Non-pigmented ciliary epithelial cell (primary cell): ENCODE data around the gene CCER1.
"Not testable (repeated sequence)": the region's sequence is repeated elsewhere in the genome, so short reads cannot be mapped to it uniquely, and the experiment has no call there.

Experiments used
- DNase-seq: peaks from one replicate; pipeline ENCODE4 v3.0.0-alpha.2; 2010; ENCODE audit warnings: low read depth

The CCER1 gene, protein sequence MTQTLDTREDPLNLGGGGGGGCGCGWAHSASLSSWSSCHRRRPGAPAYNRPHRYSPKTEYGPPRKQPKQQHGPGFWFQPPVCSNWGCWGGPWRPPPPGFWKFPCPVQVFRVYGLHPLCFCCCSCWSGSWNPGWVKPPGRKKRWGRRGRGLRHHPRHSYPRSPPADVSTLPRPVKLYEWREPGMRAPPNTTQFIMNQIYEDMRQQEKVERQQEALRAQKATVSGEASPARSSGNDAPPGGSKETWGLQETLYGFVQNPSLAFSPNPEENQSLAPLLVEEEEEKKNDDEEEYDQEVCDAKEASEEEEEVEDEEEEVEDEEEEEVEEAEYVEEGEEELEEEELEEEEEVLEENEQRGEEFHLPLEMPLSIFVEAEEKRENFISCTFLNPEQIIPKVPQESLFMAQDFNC

DNA sequence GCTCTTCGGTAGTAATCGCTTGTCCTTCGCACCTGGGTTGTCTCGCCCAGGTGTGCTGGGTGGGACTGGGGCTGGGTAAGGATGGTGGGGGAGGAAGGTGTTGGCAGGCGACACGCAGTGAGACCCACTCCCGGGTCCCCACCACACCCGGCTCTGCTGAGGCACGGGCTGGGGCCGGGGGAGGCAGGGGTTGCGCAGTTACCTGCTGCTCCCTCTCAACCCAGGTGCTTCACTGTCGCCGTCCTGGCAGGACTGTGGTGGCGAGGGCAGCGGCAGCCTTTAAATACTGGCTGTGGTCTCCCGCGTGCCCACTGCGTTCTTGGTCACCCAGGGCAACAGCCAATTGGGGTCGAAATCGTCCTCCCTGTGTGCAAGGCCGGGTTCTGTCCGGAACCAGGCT lies at the start of gene CCER1:
TSS of gene CCER1 (minus strand) at position 256 of the 400 bp plus-strand sequence. CDS start 434 bp downstream, outside the sequence.
- no peak for DNase-seq

DNA sequence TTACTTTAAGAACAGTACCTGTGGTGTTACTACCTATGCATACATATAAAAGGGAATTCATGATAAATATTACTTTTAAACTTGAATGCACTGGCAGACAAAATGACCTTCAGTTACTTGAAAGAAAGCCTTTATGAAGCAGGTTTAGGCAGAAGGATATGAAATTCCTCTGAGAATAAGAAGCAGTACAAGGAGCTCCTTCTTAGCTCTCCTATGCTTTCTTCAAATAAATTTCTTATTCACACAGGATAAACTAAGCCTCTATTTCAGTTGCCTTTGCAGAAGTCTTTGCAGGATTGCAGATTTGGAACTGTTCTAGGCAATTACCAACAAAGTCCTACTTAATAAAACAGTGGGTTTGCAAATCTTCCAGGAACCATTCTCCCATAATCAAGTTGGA lies 48.8 kb upstream of the CCER1 start:
- DNase-seq = no peak

DNA sequence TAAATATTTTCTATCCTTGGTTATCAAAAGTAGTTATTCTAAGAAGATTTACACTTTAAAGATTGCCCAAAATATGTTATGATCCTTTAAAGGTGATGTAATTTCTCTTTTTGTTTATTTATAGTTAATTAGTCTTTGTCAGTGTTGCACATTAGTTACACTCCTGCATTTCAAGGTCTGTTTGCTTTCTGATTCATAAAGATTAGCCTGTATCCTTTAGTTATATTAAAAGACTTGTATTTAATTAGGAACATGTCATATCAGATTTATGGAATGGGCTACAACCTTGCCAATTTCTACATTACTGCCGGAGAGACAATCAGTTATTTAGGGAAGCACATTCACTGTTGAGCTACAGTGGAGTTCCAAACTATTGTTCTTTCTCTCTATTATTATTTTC lies 46.3 kb upstream of the CCER1 start:
- no peak for DNase-seq

DNA sequence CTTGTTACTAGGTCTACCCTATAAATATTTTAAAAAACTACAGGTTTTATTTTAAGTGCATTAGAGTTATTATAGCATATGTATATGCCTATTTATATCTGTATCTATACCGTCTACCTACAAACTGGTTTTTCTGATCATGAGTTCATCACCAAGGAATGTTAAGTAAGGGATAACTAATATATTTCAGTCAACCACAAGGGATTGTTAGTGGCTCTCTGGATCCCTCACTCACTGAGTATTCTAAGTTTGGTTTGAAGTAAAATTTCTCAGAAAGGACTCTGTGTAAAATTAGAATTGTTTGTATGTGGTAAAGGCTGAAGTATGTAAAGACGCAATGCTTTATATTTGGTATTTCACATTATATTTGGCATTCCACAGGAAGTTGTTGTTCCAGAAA lies 45.0 kb upstream of the CCER1 start:
- DNase-seq = peak; percentile 63

DNA sequence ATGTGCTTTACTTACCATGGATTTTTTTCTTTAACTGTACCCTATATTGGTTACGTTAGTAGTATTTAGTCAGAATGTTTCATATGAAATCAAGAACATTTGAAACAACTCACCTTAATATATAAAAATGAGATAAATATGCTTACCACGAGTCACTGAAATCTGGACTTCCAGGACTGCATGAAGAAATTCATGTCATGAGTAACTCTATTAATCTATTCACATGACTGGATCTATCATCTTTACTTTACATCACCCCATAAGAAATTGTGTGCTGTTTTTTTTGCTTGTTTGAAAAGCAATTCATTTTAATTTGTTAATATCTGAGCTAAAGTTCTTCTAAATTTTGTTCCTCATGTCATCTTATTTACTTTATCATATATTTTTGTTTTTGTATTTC lies 44.6 kb upstream of the CCER1 start:
- DNase-seq = peak; percentile 41

DNA sequence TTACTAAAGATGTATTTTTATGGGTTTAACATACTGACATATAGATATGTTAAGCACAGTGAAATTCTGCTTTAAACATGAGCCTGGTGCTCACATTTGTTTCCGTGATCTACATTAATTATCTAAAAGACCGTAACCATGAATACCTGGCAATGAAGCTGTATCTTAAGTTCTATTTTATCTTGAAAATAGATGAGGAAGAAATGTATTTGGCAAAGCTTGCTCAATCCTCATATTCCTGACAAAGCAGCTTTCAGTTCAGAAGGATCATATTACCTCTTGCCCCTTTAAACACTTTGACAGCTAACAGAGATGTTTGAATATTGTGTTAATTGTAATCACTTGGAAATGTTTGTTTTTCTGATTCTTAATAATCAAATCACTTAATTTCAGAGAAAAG lies 40.0 kb upstream of the CCER1 start:
- no peak for DNase-seq

DNA sequence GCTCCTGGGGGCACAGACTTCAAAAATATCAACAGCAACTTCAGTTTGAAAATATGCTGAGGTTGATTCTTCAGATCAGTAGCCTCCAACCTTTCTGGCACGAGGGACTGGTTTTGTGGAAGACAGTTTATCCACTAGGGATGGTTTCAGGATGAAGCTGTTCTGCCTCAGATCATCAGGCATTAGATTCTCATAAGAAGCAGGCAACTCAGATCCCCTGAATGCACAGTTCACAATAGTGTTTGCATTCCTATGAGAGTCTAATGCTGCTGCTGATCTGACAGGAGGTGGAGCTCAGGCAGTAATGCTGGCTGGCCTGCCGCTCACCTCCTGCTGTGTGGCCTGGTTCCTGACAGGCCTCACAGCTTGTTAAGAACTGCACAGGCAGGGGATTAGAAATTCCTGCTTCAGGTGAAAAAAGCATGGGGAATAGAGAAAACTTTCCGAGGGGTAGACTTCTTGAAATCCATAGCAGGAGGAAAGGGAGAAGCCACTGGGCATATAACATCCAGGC lies 37.0 kb upstream of the CCER1 start:
- no peak for DNase-seq

DNA sequence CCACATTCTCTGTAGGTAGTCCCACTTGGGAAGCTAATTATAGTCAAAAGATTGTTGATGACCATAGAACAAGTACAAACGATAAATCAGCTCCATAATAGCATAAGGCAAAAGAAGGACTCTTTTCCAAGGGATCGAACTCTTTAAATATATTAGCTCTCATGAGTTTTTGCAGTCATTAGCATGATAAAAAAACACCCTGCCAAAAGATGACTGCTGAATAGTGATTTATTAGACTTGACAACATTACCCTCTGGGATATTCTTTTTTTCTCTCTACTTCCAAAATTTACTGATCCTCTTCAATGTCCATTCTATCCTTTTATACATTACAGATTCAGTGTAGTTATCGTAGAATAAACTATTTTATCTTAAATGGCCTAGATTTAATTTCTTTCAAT lies 35.6 kb upstream of the CCER1 start:
- no peak for DNase-seq

DNA sequence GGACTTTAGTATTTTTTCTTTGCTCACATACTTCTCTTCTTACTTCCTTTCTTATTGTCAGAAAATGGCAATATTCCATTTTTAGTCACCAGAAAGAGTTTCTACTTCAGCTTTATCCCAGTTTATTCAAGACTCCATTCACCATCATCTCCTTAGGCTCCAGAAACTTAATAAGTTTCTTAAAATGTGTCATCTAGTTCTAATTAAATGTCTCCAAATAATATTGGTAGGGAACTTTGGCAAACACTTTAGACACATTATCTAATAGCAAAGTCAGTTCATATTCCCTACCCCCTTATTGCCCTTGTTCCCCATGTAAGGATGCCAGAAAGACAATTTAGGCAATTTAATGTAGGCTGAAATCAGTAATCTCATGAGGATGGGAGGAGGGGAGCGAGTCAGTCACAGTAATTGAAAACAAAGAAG lies 34.7 kb upstream of the CCER1 start:
- DNase-seq = no peak

DNA sequence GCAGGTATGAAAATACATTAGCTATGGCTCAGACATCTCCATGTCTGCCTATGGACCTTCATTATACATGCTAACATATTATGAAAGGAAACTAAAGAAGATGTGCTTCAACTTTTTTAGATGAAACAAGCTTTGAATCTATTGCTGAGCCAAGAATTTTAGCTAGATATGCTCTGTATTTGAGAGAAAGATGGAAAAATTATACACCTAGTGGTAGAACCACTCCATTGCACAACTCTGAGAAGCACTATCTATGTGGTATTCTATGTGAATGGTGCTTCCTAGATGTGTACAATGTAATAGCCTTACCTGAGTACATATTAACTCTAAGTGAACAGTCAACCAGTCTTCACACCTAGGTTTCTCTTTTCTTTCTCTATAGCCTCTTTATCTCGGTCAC lies 32.5 kb upstream of the CCER1 start:
- DNase-seq = no peak

DNA sequence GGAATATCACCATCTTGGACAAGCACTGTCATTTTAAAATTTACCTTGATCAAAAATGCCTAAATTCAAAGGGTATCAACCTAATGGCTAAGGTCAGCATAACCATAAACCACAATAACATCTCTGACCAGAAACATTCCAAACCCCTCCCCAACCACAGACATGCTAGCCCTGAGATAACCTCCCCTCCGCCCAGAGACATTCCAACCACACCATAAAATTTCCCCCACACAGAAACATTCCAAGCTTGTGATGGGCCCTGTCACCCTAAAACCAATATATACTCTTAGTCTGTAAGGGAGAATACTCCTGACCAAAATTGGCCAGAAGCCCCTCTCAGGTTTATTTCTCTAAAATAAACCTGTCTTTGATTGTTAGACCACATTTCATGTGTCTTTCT lies 32.1 kb upstream of the CCER1 start:
- no peak for DNase-seq

DNA sequence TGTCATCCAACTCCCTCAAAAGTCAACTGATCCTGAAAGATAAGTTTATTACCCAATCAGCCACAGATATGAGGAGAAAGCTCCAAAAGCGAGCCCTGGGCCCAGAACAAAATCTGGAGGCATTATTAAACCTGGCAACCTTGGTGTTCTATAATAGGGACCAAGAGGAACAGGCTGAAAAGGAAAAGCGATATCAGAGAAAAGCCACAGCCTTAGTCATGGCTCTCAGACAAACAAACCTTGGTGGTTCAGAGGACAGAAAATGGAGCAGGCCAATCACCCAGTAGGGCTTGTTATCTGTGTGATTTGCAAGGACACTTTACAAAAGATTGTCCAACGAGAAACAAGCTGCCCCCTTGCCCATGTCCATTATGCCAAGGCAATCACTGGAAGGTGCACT lies 30.4 kb upstream of the CCER1 start:
- DNase-seq = not testable (repeated sequence)

DNA sequence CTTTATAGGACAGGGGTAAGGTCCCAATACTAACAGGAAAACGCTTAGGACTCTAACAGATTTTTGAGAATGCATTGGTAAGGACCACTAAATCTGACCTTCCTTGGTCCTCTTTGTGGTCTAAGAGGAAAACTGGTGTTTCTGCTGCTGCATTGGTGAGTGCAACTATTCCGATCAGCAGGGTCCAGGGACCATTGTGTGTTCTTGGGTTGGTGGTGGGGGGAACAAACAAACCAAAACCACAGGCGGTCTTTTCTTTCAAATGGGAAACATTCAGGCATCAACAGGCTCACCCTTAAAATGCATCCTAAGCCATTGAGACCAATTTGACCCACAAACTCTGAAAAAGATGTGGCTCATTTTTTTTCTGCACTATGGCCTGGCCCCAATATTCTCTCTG lies 29.1 kb upstream of the CCER1 start:
- DNase-seq = no peak

DNA sequence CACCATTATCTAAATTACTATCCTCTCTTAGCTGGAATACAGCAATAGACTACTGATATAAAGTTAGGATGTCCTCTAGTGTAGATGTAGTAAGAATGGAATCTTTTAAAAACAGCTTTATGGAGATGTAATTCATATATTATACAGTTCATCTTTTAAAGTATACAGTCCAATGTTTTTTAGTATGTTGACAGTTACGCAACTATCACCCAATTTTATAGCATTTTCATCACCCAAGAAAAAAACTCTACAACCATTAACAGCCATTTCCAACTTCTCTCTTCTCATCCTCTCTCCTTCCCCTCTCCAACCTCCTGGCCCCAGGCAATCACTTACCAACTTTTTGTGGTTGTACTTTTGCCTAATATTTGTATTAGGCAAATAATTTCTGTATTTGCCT lies 27.2 kb upstream of the CCER1 start:
- DNase-seq = no peak

DNA sequence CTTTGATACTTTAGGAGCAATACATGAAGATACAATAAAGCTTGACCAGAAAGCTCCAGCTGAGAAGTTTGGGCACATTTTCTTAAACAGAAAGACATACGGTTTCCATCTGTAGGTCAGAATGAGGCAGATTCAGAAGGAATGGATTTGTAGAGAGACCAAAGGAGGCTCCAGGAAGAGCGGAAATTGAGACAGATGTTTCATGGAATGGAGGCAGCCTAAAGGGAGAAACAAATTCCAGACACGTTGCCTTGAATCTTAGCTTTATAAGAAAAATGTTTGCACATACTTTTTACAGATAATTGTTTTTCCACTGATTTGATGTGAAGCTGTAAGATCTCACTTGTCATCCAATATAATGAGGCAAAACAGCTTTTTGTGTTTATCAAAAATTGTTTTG lies 25.0 kb upstream of the CCER1 start:
- no peak for DNase-seq

DNA sequence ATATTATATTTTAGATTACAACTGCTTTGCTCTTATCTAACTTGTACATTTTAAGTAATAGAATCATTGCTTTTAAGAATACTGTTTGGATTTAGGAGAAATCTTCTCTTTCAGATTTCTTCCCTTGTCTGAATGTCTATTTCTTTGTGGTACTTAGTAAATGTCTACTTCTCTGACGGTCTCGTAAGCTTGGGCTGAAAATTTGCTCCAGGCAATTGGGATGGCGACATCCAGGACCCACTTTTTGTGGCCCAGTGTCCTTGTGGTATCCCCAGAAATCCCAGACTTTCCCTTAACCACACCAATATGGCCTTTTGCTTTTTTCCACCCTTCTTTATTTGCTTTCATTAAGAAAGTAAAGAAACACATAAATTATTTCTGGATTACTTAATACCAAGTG lies 24.0 kb upstream of the CCER1 start:
- DNase-seq = no peak

DNA sequence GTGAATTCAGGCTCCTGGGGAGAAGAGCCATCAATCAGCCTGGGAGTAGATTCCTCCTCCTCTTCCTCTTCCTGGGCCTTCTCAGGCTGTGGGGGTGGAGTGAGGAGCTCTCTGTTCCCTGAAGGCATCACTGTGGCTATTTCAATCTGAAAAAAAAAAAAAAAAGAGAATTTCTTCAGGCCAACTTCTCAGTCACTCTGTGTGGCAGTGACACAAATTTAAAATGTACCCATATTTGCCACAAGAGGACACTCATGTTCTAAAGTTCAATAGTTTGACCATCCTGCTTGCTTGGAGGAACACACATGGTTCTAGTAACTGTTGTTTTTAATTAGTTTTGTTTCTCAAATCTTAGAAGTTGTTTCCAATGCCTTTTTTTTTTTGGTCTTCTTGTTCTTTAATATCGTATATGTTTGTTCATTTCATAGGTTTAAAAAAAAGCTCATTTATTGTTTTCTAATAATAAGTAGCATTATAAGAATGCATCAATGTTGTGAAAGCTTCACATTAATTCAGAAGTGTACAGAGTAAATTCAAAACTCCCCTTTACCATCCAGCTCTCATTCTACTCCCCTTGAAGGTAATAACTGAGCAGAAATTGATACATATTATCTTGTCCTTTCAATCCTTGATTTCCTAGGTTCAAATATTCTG lies 23.3 kb upstream of the CCER1 start:
- DNase-seq = peak; percentile 44

DNA sequence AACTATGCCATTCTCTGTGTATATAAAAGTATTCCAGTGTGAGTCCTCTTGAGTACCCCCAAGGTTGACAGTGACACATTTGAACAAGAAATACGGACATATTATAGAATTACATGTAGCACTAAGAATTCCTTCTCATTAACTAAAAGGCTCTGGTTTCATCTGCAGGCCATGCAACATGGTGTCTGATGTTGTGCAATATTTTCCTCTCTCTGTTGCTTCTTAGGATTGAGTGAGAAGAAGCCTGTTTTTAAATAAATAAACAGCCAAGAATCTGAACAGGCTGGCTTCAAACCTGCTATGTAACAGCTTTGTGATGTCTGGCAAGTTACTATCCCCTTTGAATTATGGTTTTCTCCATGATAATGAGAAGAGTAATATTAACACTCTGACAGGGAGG lies 22.2 kb upstream of the CCER1 start:
- DNase-seq = no peak

DNA sequence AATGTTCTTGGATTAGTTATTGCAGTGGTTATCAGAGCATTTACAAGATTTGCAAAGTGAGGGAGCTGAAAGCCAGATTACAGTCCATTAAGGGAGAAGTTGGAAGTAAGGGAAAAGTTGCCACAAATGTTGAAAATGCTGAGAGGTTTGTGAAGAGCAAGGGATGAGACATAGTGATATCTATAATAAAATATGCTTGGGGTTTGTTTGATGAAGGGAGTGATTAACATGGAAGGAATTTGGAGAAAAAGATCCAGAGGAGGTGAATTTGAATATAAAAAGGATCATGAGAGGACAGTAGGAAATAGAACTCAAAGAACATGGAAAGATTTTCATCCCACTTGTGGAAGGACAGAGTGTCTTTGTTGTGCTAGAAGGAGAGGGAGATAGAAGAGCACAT lies 19.3 kb upstream of the CCER1 start:
- DNase-seq = peak; percentile 38

DNA sequence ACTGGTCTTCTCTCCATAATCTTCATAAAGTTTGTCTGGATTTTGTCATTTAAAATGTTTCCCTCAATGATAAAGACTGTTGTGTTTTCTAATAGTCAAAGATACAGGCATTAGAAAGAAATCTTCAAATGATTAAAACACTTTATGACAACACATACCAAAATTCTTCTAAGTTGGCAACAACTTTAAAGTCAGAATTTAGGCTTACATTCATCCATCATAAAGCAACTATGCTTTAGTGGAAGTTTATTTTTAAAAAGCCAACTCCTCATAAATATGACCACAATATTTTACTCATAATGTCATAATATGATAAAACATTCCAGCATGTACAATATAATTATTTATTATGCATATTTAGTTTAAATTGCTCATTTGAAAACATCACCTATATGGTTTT lies 17.2 kb upstream of the CCER1 start:
- DNase-seq = no peak

DNA sequence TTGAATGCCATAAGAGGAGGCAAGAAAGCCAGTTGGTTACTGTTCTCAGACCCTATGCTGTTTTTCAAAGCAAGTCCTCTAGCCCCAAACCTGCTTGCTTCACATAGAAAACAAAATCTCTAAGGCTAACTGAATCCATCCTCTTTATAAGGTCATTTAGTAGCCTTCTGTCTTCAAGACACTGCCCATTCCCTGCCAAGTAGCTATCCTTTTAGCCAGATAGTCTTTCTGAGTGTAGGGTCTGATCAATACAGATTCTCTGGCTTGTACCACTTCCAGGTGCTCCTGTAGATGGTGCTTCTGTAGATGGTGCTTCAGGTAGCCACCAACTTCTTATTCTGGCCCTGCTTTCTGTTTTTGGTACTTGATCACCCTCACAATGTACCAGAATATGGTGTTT lies 15.9 kb upstream of the CCER1 start:
- DNase-seq = no peak

DNA sequence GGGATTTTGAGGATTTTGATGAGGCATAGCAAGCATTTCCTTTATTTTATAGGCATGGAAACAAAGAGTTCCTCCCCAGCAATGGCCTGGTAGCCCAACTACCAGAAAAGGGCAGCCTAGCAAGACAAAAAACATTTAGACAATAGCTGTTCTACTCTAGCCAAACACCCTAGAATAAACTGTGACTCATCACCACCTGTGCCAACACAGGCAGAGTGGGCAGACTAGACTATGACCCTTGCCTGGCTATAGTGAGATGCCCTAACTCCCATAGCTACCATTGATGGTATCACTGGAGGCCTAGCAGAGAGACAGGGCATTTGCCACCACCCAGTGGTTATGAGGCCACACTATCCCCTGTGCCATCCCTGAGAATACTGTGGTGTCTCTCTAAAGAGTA lies 15.5 kb upstream of the CCER1 start:
- DNase-seq = no peak

DNA sequence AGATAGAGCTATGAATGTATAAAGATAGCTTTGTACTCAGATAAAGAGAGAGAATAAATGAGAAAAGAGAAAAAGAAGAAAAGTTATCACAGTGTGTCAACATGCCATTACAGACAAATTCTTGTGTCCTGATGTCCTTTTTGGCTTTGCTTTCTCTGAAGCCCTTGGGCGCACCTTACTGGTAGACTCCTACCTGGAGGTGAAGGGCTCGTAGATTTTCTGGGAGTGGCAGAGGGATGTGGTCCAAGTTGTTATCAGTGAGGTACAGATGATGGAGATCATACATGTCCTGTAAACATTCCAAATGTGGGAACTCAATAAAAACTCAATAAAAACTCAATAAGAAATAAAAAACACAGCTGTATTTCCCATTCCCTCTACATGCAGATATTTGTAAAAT lies 14.9 kb upstream of the CCER1 start:
- no peak for DNase-seq

DNA sequence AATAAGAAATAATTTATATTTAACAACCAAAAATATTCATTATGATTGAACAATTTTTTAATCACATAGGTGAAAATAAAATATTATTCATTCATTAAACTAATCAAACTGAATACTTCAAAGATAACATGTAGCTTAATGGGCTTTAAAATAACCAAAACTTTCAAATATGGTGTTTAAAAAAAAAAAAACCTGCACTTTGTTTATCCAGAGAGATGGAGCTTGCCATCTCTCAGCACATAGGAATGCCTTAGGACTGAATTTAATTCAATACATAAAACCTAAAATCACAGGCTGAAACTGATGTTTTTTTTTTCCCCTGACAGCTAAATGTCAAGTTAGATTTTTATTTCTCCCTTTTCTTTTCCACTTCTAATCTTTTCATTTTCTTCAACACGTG lies 14.4 kb upstream of the CCER1 start:
- DNase-seq = no peak
